ENCODE measurements around the gene CHN2.

CHN2 gene

DNA sequence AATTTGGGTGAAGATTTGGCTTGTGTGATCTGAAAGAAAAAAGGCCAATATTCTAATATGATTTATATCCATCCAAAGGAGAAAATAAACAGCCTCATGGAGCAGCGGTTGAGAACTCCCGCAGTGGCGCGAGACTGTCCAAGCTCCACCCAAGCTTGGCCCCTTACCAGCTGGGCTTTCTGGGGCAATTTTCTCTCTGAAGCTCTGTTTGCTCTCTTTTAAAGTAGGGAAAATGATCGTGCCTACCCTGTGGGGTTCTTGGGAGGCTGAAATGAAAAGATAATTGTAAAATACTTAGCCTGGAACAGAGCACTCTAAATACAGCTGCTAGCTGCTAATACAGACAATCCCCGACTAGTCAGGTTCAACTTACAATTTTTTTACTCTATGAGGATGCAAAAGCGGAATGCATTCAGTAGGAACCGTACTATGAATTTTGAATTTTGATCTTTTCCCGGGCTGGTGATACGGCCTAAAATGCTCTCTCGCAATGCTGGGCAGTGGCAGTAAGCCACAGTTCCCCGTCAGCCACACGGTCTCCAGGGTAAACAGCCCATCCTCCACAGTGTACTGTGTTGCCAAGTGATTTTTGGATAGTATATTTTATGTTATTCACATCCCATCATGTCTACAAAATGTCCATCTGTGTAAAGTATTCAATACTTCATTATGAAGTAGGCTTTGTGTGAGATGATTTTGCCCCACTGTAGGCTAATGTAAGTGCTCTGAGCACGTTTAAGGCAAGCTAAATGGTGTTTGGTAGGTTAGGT, 137.7 kb downstream of the CHN2 start:
- no peak for DNase-seq (ENCODE audit: low spot score)
- Mint-ChIP-seq H3K4me1 (ENCODE audit: low read depth) (peaks cover 19% of the 10 kb centered on the region), H3K27ac (no peak overlapping the region), H3K4me3 (no peak overlapping the region), H3K9me3 (no peaks in the 10 kb centered on the region), H3K27me3 (ENCODE audit: low read depth) (peaks cover 9% of the 10 kb centered on the region), H3K36me3 (ENCODE audit: low read depth) (no peaks in the 10 kb centered on the region)

DNA sequence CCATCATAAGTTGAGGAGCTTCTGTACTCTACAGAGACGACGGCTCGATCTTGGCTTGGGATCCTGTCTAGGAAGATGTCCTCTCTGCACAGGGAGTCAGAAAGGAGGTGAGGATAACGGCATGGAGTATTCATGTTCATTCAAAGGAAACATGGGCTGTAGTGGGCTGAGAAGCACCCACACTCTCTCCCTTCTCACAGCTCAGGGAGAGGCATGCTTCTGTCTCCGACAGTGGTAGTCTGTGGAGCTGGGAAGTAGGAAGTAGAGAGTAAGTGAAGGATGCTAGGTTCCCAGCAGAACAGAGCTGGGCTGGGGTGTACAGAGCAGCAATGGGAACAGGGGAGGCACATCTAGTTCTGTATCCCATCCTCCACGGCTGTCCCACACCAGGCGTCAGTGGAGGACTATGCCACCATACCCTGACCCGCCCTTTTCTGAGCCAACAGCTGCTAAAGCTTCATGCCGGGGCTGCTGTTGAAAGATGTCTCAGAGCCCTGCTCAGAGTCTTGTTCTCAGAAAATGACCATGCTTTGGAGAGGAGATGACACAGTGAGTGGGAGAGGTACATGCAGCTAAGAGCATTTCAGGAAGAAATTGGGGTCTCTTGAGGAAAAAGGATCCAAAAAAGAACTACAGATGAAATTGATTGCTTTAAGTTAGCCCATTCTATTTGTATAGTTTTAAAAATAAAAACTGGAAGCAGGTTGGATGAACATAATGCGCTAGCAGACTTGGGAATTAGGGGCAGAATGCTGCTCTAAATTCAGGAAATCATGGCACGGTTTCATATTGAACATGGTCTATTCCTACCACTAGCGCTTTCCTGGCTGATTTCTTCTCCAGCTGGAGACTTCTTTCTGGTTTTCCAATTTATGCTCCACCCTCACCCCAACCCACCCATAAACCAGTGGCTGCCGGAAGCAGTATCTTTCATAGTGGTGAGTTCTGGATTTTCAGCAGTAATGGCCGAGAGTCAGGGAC, 138.6 kb downstream of the CHN2 start:
- DNase-seq (ENCODE audit: low spot score), result no peak
- peaks cover 27% of the 10 kb centered on the region for H3K4me1 Mint-ChIP-seq (ENCODE audit: low read depth)
- H3K27me3 Mint-ChIP-seq (ENCODE audit: low read depth), result peaks cover 7% of the 10 kb centered on the region
- no peak overlapping the region for H3K4me3 Mint-ChIP-seq
- no peaks in the 10 kb centered on the region for H3K36me3 Mint-ChIP-seq (ENCODE audit: low read depth)
- no peak overlapping the region for H3K27ac Mint-ChIP-seq
- no peaks in the 10 kb centered on the region for H3K9me3 Mint-ChIP-seq

DNA sequence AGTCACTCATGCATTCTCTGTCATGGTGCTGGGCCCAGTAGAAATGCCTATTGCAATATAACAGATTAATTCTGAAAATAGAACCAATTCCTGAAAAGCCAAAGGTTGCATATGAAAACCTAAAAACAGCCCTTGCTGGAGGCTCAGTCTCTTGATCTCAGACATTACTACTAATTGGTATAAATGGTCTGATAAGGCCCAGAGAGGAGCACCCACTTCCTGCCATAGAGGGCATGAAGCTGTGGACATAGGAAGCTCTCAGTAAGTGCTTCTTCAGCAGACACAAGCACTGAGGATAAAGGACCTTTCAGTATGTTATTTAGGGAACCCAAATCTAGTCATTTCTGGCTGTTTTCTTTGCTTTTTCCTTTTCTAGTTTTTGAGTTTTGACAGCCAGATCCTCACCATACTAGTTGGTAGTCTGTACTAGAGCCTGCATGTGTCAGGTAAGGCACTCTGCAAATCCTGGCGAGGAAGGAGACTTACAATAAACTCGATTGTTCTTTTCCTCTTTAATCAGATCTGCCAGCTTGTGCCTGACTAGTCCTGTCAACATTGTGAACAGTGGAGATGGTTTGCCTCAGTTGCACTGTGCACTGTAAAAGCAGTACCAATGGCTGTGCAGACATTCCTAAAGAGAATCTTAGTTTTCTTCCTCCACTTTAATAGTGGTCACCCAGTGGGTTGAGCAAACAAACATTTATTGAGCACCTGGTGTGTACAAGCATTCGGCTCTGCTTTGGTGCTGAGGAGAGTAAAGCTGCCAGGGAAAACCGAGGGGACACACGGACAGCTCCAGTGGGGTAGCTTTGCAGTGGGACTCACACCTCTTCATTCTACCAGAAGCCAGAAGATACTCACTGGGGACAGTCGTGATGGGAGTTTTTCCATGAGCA, 140.9 kb downstream of the CHN2 start:
- no peak for DNase-seq (ENCODE audit: low spot score)
- Mint-ChIP-seq H3K27me3 (ENCODE audit: low read depth) (peaks cover 8% of the 10 kb centered on the region), H3K36me3 (ENCODE audit: low read depth) (no peaks in the 10 kb centered on the region), H3K4me1 (ENCODE audit: low read depth) (peaks cover 24% of the 10 kb centered on the region), H3K27ac (no peak overlapping the region), H3K4me3 (no peak overlapping the region), H3K9me3 (no peaks in the 10 kb centered on the region)

DNA sequence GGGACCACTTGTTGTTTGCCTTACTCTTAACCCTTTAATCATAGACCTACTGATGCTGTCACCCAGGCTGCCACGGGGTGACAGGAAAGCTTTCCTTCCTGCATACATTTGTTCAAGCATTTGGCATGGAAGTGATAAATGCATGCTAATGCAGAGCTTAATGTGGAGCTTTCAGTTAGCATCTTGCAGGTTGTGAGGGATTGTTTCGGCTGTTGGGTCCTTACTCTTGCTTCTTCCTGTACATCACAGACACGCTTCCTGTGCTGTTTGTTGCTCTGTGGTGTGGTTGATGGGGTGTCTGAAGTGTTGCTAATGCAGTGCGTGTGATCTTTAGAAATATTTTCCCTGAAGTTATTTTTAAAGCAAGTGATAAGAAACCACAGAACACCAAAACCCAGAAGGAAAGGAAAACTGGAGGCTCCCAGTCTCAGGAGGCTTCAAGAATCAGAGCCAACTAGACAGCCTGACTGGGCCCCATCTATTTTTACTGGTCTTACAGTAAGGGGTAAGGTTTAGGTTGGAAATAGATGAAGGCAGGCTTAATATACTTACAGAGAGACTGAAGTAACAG, 143.1 kb downstream of the CHN2 start:
- Mint-ChIP-seq H3K27me3 (ENCODE audit: low read depth) (peaks cover 6% of the 10 kb centered on the region), H3K27ac (peak overlapping the region; percentile 79), H3K36me3 (ENCODE audit: low read depth) (no peaks in the 10 kb centered on the region), H3K4me3 (peak overlapping the region; percentile 35), H3K4me1 (ENCODE audit: low read depth) (peaks cover 24% of the 10 kb centered on the region), H3K9me3 (no peaks in the 10 kb centered on the region)
- DNase-seq (ENCODE audit: low spot score), result peak; percentile 6

DNA sequence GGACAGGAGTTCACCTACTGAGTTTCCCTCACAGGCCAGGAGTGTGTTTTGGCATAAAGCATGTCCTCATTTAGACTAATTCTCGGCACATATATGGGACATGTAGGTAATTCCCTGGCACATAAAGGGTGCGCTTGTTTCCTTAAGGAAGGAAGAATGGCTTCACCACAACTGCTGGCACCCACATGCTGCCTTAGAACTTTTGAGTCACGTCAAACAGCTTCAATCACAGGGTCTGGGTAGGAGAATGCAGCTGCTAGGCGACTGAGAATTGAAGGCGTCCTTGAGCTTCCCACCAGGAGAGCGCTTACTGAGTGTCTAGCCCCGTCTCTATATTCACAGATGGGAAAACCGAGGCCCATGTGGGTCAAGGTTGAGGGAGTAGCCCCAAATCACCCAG, 146.1 kb downstream of the CHN2 start:
- no peak for DNase-seq (ENCODE audit: low spot score)
- peaks cover 18% of the 10 kb centered on the region for H3K4me1 Mint-ChIP-seq (ENCODE audit: low read depth)
- H3K27ac Mint-ChIP-seq, result no peak overlapping the region
- no peak overlapping the region for H3K4me3 Mint-ChIP-seq
- H3K36me3 Mint-ChIP-seq (ENCODE audit: low read depth), result no peaks in the 10 kb centered on the region
- peaks cover 6% of the 10 kb centered on the region for H3K27me3 Mint-ChIP-seq (ENCODE audit: low read depth)
- H3K9me3 Mint-ChIP-seq, result no peaks in the 10 kb centered on the region

DNA sequence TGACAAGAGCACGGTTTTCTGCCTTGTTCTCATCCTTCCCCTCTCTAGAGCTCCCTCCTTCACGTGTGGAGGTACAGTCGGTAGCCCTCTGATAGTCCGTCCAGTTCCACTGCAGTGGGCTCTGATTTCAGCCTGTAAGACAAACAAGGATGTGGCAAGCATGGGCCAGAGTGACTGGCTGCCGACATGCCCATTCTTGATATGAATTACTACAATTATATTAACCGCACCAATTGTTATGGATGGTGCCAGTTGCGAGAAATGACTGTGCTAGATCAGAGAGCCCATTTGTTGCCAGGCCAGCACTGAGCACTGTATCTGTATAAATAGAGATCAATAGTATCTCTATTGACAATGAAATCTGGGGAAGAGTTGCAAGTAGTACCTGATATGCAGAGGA, 146.6 kb downstream of the CHN2 start:
- Mint-ChIP-seq H3K9me3 (no peaks in the 10 kb centered on the region), H3K36me3 (ENCODE audit: low read depth) (no peaks in the 10 kb centered on the region), H3K4me1 (ENCODE audit: low read depth) (peaks cover 16% of the 10 kb centered on the region), H3K27me3 (ENCODE audit: low read depth) (peaks cover 6% of the 10 kb centered on the region), H3K27ac (no peak overlapping the region), H3K4me3 (no peak overlapping the region)
- no peak for DNase-seq (ENCODE audit: low spot score)

DNA sequence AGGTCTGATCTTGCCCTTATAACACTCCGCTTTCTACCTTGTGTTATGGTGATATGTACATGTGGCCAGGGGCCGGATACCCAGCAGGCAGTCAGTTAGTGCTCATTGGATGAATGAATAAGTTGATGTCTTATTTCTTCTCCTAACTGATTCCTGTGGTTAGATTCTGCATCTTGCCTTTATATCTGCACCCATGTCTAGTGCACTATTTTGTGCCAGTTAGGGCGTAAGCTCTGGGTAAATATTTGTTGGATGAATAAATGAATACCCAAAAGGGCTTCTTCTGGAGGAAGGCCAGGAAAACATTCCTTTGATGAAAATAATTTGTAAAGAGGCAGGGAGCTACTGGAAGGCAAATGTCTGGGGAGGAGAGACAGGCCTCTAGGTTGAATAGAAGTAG, 148.2 kb downstream of the CHN2 start:
- Mint-ChIP-seq H3K27me3 (ENCODE audit: low read depth) (peaks cover 11% of the 10 kb centered on the region), H3K4me1 (ENCODE audit: low read depth) (peaks cover 5% of the 10 kb centered on the region), H3K9me3 (no peaks in the 10 kb centered on the region), H3K4me3 (no peak overlapping the region), H3K36me3 (ENCODE audit: low read depth) (no peaks in the 10 kb centered on the region), H3K27ac (no peak overlapping the region)
- DNase-seq (ENCODE audit: low spot score), result no peak

DNA sequence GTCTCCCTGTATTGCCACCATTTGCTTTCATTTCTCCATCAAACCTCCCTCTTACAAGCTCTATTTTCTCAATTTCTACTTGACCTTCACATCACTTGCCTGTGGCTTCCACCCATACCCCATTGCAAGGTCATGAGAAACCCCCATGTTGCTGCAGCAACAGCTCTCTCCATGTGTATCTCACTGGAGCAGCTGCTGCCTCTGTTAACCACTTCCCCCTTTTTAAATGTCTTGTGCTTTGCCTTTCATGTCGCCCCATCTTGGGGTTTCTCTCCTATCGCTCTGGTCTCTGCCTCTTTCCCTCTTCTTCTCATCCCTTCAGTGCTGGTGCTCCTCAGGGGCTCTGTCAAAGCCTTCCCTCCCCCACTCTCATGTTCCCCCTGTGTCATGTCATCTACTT, 148.8 kb downstream of the CHN2 start:
- no peak for DNase-seq (ENCODE audit: low spot score)
- H3K27ac Mint-ChIP-seq, result no peak overlapping the region
- H3K27me3 Mint-ChIP-seq (ENCODE audit: low read depth), result peaks cover 13% of the 10 kb centered on the region

DNA sequence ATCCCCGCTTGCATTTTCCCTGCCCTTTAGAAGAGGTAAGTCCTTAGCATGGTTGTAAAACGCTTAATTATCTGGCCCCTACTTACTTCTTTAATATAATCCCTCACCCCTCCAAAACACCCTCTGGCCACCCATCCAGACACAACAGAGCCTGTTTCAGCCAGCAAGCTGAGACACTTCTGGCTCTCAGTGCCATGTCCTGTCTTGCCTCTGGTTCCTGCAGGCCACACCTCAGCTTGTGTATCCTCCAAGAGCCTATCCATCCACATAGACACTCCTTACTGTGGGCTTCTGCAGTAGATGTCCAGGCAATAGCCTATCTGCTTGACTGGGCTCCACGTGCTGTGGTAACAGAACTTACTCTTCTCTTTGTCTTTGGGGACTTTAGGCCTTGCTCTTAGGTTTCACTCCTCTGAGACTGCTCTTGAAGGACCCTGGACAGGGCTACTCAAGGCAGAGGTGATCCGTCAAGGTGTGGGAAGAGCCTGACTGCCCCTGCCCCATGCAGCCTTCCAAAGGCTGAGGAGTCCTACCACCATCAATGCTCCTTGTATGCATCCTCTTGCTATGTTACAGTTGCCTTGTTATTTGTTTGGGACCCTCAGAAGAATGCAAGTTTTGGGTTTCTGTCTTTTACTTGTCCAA, 149.9 kb downstream of the CHN2 start:
- Mint-ChIP-seq H3K9me3 (no peaks in the 10 kb centered on the region), H3K27me3 (ENCODE audit: low read depth) (peaks cover 13% of the 10 kb centered on the region), H3K36me3 (ENCODE audit: low read depth) (no peaks in the 10 kb centered on the region), H3K27ac (no peak overlapping the region), H3K4me1 (ENCODE audit: low read depth) (no peaks in the 10 kb centered on the region), H3K4me3 (no peak overlapping the region)
- no peak for DNase-seq (ENCODE audit: low spot score)

More for the DNA sequence above, 148.8 kb downstream of the CHN2 start:
- H3K4me3 Mint-ChIP-seq, result no peak overlapping the region
- H3K36me3 Mint-ChIP-seq (ENCODE audit: low read depth), result no peaks in the 10 kb centered on the region
- no peaks in the 10 kb centered on the region for H3K4me1 Mint-ChIP-seq (ENCODE audit: low read depth)
- H3K9me3 Mint-ChIP-seq, result no peaks in the 10 kb centered on the region

DNA sequence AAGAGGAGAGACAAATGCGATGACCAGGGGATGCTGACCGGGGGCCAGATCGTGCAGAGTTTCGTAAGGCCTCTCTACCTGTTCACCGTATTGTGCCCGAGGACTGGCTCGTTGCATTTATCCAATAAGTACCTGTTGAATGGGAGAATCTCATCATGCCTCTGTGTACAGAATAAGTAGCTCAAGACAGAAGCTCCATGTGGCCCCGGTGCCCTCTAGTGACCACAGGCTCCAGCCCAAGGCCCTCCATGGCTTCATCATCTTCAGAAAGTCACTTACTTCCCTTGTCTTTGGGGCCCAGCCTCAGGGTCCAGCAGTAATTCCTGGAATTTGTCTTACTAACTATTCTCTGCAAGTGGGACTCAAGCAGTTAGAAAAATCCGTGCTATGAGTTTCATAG, 151.0 kb downstream of the CHN2 start:
- Mint-ChIP-seq H3K4me1 (ENCODE audit: low read depth) (no peaks in the 10 kb centered on the region), H3K27me3 (ENCODE audit: low read depth) (peaks cover 17% of the 10 kb centered on the region), H3K27ac (no peak overlapping the region), H3K9me3 (no peaks in the 10 kb centered on the region), H3K4me3 (no peak overlapping the region), H3K36me3 (ENCODE audit: low read depth) (no peaks in the 10 kb centered on the region)
- DNase-seq (ENCODE audit: low spot score), result peak; percentile 10

DNA sequence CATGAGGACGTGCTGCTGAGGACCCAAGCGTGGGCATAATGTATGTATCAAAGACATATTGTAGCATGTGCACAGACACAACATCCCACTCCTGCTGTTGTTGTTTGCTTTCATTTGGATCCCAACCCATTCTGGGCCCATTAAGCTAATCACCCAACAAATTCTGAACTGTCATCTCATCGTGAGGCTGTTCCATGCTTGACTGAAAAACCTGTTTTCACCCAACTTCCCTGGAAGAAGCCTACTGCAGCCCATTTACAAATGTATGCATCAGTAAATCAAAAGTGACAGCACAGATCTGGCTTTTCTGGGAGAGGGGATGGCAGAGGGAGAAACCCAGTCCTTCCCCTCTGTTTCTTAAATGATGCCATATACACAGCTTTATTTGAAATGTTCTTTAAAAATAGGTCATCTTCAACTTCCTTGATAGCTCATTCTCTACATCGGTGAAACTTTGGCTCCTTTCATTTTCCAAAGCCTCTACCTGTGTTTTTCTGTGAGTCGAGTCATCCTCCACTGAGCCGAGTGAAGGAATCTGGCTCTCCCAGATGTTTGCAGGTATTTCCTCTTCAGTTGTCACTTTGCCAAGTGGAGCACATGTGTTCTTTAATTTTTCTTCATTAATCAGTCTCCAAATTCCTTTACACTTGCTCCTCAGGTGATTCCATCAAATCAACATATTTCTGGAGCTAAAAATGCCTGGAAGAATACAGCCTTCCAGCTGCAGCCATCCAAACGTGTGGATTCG, 151.8 kb downstream of the CHN2 start:
- no peaks in the 10 kb centered on the region for H3K4me1 Mint-ChIP-seq (ENCODE audit: low read depth)
- H3K4me3 Mint-ChIP-seq, result no peak overlapping the region
- H3K36me3 Mint-ChIP-seq (ENCODE audit: low read depth), result no peaks in the 10 kb centered on the region
- peaks cover 14% of the 10 kb centered on the region for H3K27me3 Mint-ChIP-seq (ENCODE audit: low read depth)
- DNase-seq (ENCODE audit: low spot score), result no peak
- H3K27ac Mint-ChIP-seq, result no peak overlapping the region
- no peaks in the 10 kb centered on the region for H3K9me3 Mint-ChIP-seq

DNA sequence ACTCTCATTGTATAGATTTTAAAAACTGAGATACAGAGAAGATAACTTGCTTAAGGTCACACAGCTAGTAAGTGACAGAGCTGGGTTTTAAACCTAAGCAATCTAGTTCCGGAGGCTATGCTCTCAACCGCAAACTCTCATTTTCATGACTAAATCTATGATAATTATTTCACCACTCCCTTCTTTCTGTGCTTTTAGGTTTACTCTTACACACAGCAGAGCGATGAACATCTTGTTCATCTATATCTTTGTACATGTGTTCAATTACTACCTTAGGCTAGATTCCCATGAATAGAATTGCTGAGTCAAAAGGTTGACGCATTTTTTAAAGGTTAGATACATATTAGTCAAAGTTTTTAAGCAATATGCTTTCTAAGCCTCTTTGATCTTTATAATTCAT, 154.8 kb downstream of the CHN2 start:
- no peaks in the 10 kb centered on the region for H3K4me1 Mint-ChIP-seq (ENCODE audit: low read depth)
- DNase-seq (ENCODE audit: low spot score), result no peak
- H3K9me3 Mint-ChIP-seq, result no peaks in the 10 kb centered on the region
- no peaks in the 10 kb centered on the region for H3K36me3 Mint-ChIP-seq (ENCODE audit: low read depth)
- H3K27me3 Mint-ChIP-seq (ENCODE audit: low read depth), result peaks cover 18% of the 10 kb centered on the region
- no peak overlapping the region for H3K27ac Mint-ChIP-seq
- H3K4me3 Mint-ChIP-seq, result no peak overlapping the region

Data from T-helper 2 cell treated with Interferon-gamma antibody and Interleukin-4, amounts not matched to agents 5 μg/mL and 100 μg/mL, for 36 hours (primary cell).